ENCODE measurements around the gene TMSB15B.
"Not testable (repeated sequence)": the region's sequence is repeated elsewhere in the genome, so short reads cannot be mapped to it uniquely, and the experiment has no call there.

The TMSB15B gene

GRCh38 chrX:104013606-104014005, 51.2 kb downstream of the TMSB15B start, which contains the start of gene H2BW1:
Gene H2BW1, minus strand, starts transcription at chrX:104013708. Its CDS starts 132 bp downstream, at chrX:104013576.
- Histone ChIP-seq H3K27me3 (ENCODE audit: control insufficient read depth in 5 of 5, insufficient read depth in 4 of 5, low read length in 5 of 5) (peaks cover 0 to 24% (median 3%) of the 10 kb centered on the region in 5 donors), H3K9me3 (ENCODE audit: control insufficient read depth in 5 of 5, low read length in 5 of 5) (peaks cover 0 to 6% (median 0%) of the 10 kb centered on the region in 5 donors), H3K9ac (ENCODE audit: low read length in 5 of 5) (no peak within 1 kb of the TSS), H3K27ac (ENCODE audit: low read depth, low read length) (no peak within 1 kb of the TSS), H3K4me1 (ENCODE audit: control insufficient read depth in 5 of 5, insufficient read depth in 5 of 5, low read length in 5 of 5) (no peaks in the 10 kb centered on the region), H3K36me3 (ENCODE audit: control insufficient read depth in 5 of 5, insufficient read depth in 5 of 5, low read length in 5 of 5) (no peaks in the 10 kb centered on the region), H3K4me3 (ENCODE audit: low read depth in 1 of 5, low read length in 5 of 5) (no peak within 1 kb of the TSS)

DNA sequence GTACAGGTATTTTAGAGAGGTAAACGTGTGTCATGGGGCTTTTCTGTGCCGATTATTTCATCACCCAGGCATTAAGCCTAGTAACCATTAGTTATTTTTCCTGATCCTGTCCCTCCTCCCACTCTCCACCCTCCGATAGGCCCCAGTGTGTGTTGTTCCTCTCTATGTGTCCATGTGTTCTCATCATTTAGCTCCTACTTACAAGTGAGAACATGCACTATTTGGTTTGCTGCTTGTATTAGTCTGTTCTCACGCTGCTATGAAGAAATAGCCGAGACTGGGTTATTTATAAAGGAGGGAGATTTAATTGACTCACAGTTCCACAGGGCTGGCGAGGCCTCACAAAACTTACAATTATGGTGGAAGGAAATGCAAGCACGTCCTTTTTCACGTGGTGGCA, 53.1 kb downstream of the TMSB15B start:
- H3K27me3 ChIP-seq (ENCODE audit: control insufficient read depth in 5 of 5, insufficient read depth in 4 of 5, low read length in 5 of 5) = peaks cover 0 to 22% (median 8%) of the 10 kb centered on the region in 5 donors
- not testable (repeated sequence) for H3K36me3 ChIP-seq (ENCODE audit: control insufficient read depth in 5 of 5, insufficient read depth in 5 of 5, low read length in 5 of 5); H3K9ac ChIP-seq (ENCODE audit: low read length in 5 of 5); H3K4me1 ChIP-seq (ENCODE audit: control insufficient read depth in 5 of 5, insufficient read depth in 5 of 5, low read length in 5 of 5); H3K27ac ChIP-seq (ENCODE audit: low read depth, low read length); H3K9me3 ChIP-seq (ENCODE audit: control insufficient read depth in 5 of 5, low read length in 5 of 5); H3K4me3 ChIP-seq (ENCODE audit: low read depth in 1 of 5, low read length in 5 of 5)
